Medulla oblongata (tissue), 1 donor: ENCODE measurements around the gene ARHGEF19.
"Not testable (repeated sequence)": the region's sequence is repeated elsewhere in the genome, so short reads cannot be mapped to it uniquely, and the experiment has no call there.

Experiments
- DNase-seq: peaks from one replicate; pipeline ENCODE4 v3.0.0-alpha.2; 2015; ENCODE audit errors: extremely low spot score

The ARHGEF19 gene

GRCh38 chr1:16166117-16166516 is 46.3 kb downstream of the ARHGEF19 start:
- no peak for DNase-seq

- DNase-seq = no peak
These were observed 46.9 kb downstream of the ARHGEF19 start for GRCh38 chr1:16165548-16165947.

GRCh38 chr1:16165073-16165364 is 47.4 kb downstream of the ARHGEF19 start:
- DNase-seq = no peak

- no peak for DNase-seq
These were observed 48.0 kb downstream of the ARHGEF19 start for GRCh38 chr1:16164213-16165072.

GRCh38 chr1:16163608-16164212 is 48.7 kb downstream of the ARHGEF19 start:
- DNase-seq = not testable (repeated sequence)

DNA sequence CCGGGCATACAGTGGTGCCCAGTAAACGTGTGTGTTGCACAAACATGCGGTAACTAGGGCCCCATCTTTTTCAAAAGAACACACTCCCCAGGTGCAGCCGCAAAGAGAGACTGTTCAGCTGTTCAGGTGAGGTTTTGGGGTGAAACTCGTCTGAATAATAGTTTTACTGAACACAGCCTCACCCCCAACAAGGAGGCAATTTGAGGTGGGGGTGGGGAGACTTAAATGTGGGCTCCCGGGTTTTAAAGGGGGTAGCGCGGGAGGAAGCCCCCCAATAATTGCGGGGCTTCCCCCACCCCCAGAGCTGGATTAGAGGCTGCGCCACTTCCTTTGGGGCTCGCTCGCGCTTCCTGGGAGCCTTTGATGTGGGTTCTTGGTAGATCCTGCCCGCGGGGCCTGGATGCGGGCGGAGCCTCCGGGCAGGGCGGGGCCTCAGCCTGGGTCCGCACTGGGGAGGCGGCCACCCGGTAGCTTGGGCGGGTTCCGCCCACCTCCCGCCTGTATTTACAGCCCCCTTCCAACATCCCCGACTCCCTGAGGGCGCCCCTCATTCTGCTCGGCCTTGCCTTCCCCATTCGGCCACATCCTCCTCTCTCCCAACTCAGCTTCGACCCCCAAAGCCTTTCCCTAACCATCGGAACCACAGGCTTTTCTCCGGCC is 50.2 kb downstream of the ARHGEF19 start:
- no peak for DNase-seq

- no peak for DNase-seq
These were observed 50.7 kb downstream of the ARHGEF19 start for GRCh38 chr1:16161717-16162116.

DNA sequence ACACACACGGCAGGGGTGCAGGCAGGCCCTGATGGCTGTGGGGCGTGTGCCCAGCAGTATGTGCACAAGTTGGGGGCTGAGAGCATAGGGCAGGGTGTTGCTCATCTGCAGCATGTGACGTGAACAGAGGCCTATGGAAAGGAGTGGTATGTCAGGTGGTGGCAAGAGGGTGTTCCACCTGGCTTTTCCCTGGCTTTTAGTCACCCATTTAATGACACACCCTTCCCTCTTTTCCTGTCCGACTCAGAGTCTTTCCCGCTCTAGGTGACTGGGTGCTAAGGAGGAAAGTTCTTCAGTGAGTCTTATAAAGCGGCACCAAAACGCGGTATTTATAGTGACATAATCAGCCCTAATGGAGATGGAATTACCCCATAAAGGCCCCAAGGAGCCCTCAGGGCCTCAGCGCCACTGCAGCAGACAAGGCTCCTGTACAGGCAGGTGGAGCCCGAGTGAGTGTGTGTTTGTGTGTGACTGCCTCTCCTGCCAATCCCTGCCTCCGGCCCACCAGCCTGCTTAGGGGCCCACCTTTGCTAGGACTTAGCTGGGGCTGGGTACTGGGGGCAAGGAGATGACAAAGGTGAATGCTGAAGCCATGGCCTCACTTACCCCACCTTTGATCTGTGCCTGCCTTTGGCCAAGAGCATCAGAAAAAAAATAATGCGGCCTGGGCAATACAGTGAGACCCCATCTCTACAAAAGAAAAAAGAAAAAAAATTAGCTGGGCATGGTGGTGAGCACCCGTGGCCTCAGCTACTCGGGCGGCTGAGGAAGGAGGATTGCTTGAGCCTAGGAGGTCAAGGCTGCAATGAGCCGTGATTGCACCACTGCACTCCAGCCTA is 53.2 kb downstream of the ARHGEF19 start:
- no peak for DNase-seq

GRCh38 chr1:16158025-16158424 is 54.4 kb downstream of the ARHGEF19 start:
- no peak for DNase-seq

DNA sequence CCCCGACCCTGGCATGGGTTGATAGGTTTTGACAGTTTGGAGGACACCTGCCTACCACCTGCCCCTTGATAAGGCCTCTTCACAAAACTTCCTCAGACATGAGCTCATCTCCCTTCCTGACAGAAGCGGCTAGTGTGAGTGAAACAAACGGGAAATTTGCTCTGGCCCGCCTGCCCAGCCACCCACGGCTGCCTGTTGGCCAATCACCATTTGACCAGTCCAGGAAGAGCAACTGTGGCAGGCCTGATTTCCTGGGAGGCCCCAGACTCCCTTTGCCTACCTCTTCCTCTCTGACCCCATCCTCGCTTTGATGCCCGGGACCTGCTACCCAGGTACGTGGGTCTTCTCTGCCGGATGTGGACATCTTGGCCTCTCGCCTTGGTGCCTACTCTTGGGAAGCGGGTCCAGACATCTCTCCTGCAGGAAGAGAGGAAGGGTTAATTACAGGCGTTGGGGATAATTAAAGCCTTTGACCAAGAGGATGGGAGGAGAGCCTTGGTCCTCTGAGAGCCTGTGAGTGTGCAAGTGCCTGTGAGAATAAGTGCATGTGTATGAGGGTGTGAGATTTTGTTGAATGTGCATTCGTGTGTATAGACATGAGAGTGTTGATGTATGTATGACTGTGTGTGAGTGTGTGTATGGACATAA is 55.5 kb downstream of the ARHGEF19 start:
- peak; percentile 46 for DNase-seq

- DNase-seq = peak; percentile 82
These were observed 56.7 kb downstream of the ARHGEF19 start, which contains the start of gene EPHA2 for GRCh38 chr1:16155537-16156410. TSS of gene EPHA2 (minus strand) at chr1:16156069. CDS start at chr1:16155932, 137 bp downstream.

- no peak for DNase-seq
These were observed 58.3 kb downstream of the ARHGEF19 start for GRCh38 chr1:16153999-16154673.

DNA sequence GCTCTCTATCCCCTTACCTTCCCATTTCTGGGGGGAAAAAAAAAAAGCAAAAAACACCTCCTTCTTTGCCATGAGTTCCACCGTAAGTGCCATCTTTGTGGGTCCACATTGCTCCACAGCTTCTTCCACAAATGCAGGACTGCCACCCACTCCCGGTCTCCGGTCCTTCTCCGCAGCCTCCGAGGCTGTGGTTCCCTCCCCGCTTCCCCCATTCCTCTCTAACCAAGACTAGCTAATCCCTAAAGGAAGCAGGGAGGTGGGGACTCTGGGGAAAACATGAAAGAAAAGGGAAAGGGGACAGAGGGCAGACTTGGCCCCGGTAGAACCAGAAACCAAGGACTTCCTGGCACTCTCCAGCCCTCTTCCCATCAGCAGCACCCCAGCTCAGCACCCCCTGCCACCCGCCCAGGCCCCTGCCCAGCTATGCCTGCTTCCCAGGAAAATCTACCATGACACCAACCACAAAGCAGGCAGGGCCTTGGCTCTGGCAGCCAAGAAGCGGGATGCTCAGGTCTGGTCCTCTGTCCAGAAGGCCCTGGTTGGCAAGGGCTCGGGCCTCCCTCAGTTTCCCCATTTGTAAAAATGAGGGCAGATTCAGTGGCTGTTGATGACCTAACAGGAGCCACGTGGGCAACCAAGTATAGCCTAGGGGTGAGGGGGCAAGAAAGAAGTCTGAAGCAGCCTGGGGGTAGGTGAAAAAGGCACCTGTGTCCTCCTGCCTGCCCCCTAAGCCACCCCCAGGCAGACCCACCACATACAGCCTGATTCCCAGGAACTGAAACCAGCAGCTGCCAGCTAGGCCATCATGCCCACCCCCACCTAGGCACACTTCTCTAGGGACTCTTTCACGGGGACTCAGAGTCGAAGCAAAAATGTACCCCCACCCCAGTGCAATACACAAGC is 59.1 kb downstream of the ARHGEF19 start:
- no peak for DNase-seq

GRCh38 chr1:16152481-16153087 is 59.9 kb downstream of the ARHGEF19 start:
- DNase-seq = no peak

DNA sequence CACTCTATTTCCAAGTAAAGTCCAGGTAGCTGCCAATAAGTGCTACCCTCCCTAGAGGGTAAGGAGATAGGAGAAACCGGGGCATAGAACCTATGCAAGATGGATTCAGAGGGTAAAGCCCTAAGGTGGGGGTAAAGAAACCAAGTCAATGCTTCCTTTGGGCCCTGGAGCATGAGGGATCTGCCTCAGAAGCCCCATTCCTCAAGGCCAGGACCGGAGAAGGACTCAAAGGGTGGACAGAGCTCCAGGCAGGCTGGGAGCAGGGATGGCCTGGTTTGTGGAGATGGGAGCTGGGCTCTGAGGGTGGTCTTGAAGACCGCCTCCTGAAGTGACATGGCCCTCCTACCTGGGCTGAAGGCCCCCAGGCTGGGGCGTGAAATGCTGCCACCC is 60.5 kb downstream of the ARHGEF19 start:
- DNase-seq = no peak

- no peak for DNase-seq
These were observed 61.1 kb downstream of the ARHGEF19 start for GRCh38 chr1:16151196-16151994.

- DNase-seq = no peak
These were observed 61.9 kb downstream of the ARHGEF19 start for GRCh38 chr1:16150508-16150907.
